A673 (cell line): ENCODE measurements around the gene FNDC1.

Experiments used
- EZH2 ChIP-seq: fragments of 200-600 bp; sonication (generic); IDR thresholded peaks from 2 replicates; pipeline ENCODE4 v1.6.1; 2017; ENCODE audit warnings: borderline replicate concordance, low read depth, mild to moderate bottlenecking, mixed read lengths, antibody characterized with exemption, low read length; ENCODE audit not compliant: poor library complexity, severe bottlenecking
- TF ChIP-seq, protein P1 (sequence below): fragments of 300-800, 200-600 bp; sonication (generic); conservative IDR thresholded peaks from 2 replicates; pipeline ENCODE4 v1.5.1; 2017; ENCODE audit warnings: low read depth, mild to moderate bottlenecking, antibody characterized with exemption, low read length, moderate library complexity, mixed read lengths

DNA sequence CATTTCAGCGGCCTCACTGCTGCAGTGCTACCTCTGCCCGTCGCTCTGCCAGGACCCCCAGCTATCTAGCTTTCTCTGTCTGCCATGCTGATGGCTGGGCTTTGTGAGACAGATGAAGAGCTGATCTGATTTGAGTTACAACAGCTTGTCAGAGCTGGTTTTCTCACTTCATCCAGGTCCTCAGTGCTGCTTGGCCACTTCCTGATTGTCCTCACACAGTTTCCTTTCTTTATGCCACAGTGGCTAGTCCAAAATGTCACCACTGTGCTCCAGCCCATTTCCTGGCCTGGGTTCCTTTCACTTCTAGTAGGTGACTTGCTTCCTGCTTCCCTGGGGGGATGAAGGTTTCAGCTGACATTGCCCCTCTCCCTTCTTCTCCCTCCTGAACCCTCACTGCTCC, 35.4 kb downstream of the FNDC1 start:
- TF ChIP-seq, protein P1, sequence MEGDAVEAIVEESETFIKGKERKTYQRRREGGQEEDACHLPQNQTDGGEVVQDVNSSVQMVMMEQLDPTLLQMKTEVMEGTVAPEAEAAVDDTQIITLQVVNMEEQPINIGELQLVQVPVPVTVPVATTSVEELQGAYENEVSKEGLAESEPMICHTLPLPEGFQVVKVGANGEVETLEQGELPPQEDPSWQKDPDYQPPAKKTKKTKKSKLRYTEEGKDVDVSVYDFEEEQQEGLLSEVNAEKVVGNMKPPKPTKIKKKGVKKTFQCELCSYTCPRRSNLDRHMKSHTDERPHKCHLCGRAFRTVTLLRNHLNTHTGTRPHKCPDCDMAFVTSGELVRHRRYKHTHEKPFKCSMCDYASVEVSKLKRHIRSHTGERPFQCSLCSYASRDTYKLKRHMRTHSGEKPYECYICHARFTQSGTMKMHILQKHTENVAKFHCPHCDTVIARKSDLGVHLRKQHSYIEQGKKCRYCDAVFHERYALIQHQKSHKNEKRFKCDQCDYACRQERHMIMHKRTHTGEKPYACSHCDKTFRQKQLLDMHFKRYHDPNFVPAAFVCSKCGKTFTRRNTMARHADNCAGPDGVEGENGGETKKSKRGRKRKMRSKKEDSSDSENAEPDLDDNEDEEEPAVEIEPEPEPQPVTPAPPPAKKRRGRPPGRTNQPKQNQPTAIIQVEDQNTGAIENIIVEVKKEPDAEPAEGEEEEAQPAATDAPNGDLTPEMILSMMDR, result no peak
- no peak for TF ChIP-seq EZH2
